Smooth muscle cell (in vitro differentiated cells): Measurements from ENCODE around the gene GORASP1. TPM values are rescaled to one million over a fixed set of nuclear protein-coding genes. Genes with fewer than 3 reads are reported as not detected.
A peak's percentile ranks its signal among the peaks of the same experiment; 100 is the strongest.

Experiments used
- DNase-seq: peaks from one replicate; lab custom pipeline; 2025; ENCODE audit not compliant: unreplicated experiment; lab: John Stamatoyannopoulos, UW
- H2AFZ ChIP-seq: fragments of 200-600 bp; sonication (generic); 2 replicates; pipeline ENCODE4 v1.6.0; 2016; ENCODE audit warnings: antibody characterized with exemption, low read depth, mild to moderate bottlenecking
- H3F3A ChIP-seq: fragments of 200-600 bp; sonication (generic); 2 replicates; pipeline ENCODE4 v1.6.0; 2017; ENCODE audit warnings: antibody characterized with exemption, low read depth
- H3K27ac ChIP-seq: fragments of 200-600 bp; sonication (generic); 2 replicates; pipeline ENCODE4 v1.5.1; 2016; ENCODE audit warnings: low read depth, mild to moderate bottlenecking
- H3K27me3 ChIP-seq: fragments of 200-600 bp; sonication (generic); 2 replicates; pipeline ENCODE4 v1.6.1; 2016; ENCODE audit warnings: low read depth, mild to moderate bottlenecking
- H3K36me3 ChIP-seq: fragments of 200-600 bp; sonication (generic); 2 replicates; pipeline ENCODE4 v1.5.1; 2016; ENCODE audit warnings: low read depth
- H3K4me1 ChIP-seq: fragments of 200-600 bp; sonication (generic); 2 replicates; pipeline ENCODE4 v1.5.1; 2016; ENCODE audit warnings: low read depth
- H3K4me2 ChIP-seq: fragments of 200-600 bp; sonication (generic); 2 replicates; pipeline ENCODE4 v1.6.0; 2016; ENCODE audit warnings: mild to moderate bottlenecking
- H3K4me3 ChIP-seq: fragments of 200-600 bp; sonication (generic); 2 replicates; pipeline ENCODE4 v1.5.1; 2016; ENCODE audit warnings: mild to moderate bottlenecking
- H3K79me2 ChIP-seq: fragments of 200-600 bp; sonication (generic); 2 replicates; pipeline ENCODE4 v1.6.0; 2016; ENCODE audit warnings: low read depth, mild to moderate bottlenecking
- H3K9ac ChIP-seq: fragments of 200-600 bp; sonication (generic); 2 replicates; pipeline ENCODE4 v1.6.0; 2016; ENCODE audit warnings: low read depth
- H3K9me3 ChIP-seq: fragments of 200-600 bp; sonication (generic); replicated peaks from 2 replicates; pipeline ENCODE4 v1.5.1; 2016; ENCODE audit warnings: low read depth
- H4K20me1 ChIP-seq: fragments of 200-600 bp; sonication (generic); 2 replicates; pipeline ENCODE4 v1.6.0; 2016; ENCODE audit warnings: low read depth
- CTCF ChIP-seq: fragments of 200-600 bp; sonication (generic); IDR thresholded peaks from 2 replicates; pipeline ENCODE4 v1.5.1; 2017; ENCODE audit warnings: borderline replicate concordance, mild to moderate bottlenecking, antibody characterized with exemption; ENCODE audit not compliant: insufficient read depth, poor library complexity, severe bottlenecking
- whole genome bisulfite sequencing: methylation state at CpG from one replicate; pipeline ENCODE4 v1.1.7; 2016; ENCODE audit warnings: low lambda C conversion rate; 5-methylcytosine and 5-hydroxymethylcytosine counted together
- polyA plus RNA-seq: library from polyadenylated mRNA; unstranded; fragments of >200 nt; fragmentation: Nextera tagmentation; extraction: Ambion mirVana; gene quantifications from 2 replicates; pipeline ENCODE4 v1.2.1, GENCODE V29; 2016
- total RNA-seq: library from RNA; depleted of rRNA; stranded (reverse); fragments of >200 nt; gene quantifications from 2 replicates; pipeline ENCODE4 v1.2.3, GENCODE V29; 2014

Gene GORASP1
- total and polyA plus RNA-seq, 2 experiments from 2014 or later: 29.5 to 41.6 TPM

- Histone ChIP-seq H3K4me2 (no peak overlapping the region), H3K36me3 (peaks cover 15% of the 10 kb centered on the region), H3K9ac (no peak overlapping the region), H4K20me1 (peaks cover 41% of the 10 kb centered on the region), H3K4me3 (no peak overlapping the region), H3K9me3 (no peaks in the 10 kb centered on the region), H3K27me3 (no peaks in the 10 kb centered on the region), H3F3A (no peaks in the 10 kb centered on the region), H3K79me2 (no peaks in the 10 kb centered on the region), H3K4me1 (no peaks in the 10 kb centered on the region), H3K27ac (no peak overlapping the region), H2AFZ (no peak overlapping the region)
- TF ChIP-seq CTCF: no peak
- DNase-seq: no peak
- 95% methylated on average over 8 of the region's 8 CpGs for WGBS
Observed at GRCh38 chr3:39097716-39098472, 9.5 kb downstream of the GORASP1 start.

- no peak for TF ChIP-seq CTCF
- H3K27ac ChIP-seq: peak overlapping the region; percentile 27
Observed at GRCh38 chr3:39096775-39097174, 10.7 kb downstream of the GORASP1 start.

GRCh38 chr3:39095778-39096177 lies 11.6 kb downstream of the GORASP1 start:
- no peaks in the 10 kb centered on the region for H3F3A ChIP-seq
- H4K20me1 ChIP-seq: peaks cover 20% of the 10 kb centered on the region
- no peak overlapping the region for H3K4me3 ChIP-seq
- peaks cover 17% of the 10 kb centered on the region for H3K36me3 ChIP-seq
- no peak for DNase-seq
- no peaks in the 10 kb centered on the region for H3K79me2 ChIP-seq
- no peaks in the 10 kb centered on the region for H3K4me1 ChIP-seq
- H3K9me3 ChIP-seq: no peaks in the 10 kb centered on the region
- no peak for TF ChIP-seq CTCF
- 83% methylated on average over 3 of the region's 3 CpGs for WGBS
- H3K9ac ChIP-seq: no peak overlapping the region
- no peak overlapping the region for H2AFZ ChIP-seq
- no peaks in the 10 kb centered on the region for H3K27me3 ChIP-seq
- no peak overlapping the region for H3K4me2 ChIP-seq
- no peak overlapping the region for H3K27ac ChIP-seq

More at GRCh38 chr3:39096775-39097174, 10.7 kb downstream of the GORASP1 start:
- Histone ChIP-seq H3K9me3 (no peaks in the 10 kb centered on the region), H3K79me2 (no peaks in the 10 kb centered on the region), H3K4me1 (no peaks in the 10 kb centered on the region), H4K20me1 (peaks cover 30% of the 10 kb centered on the region), H2AFZ (no peak overlapping the region), H3K27me3 (no peaks in the 10 kb centered on the region), H3K4me3 (no peak overlapping the region), H3F3A (no peaks in the 10 kb centered on the region), H3K4me2 (no peak overlapping the region), H3K36me3 (peaks cover 15% of the 10 kb centered on the region), H3K9ac (no peak overlapping the region)
- DNase-seq: no peak
- WGBS: 23% methylated on average over 3 of the region's 3 CpGs
